Measurements from ENCODE around the gene OVCH2.
"Not testable (repeated sequence)": the region's sequence is repeated elsewhere in the genome, so short reads cannot be mapped to it uniquely, and the experiment has no call there.

- not testable (repeated sequence) for TF ChIP-seq CTCF (IDR thresholded peaks at IDR 0.05; ENCODE audit: low read depth, low read length, missing input control); REST (IDR thresholded peaks at IDR 0.05); FOXA1 (IDR thresholded peaks at IDR 0.05); TAF1 (conservative IDR thresholded peaks at IDR 0.05)
These were observed 42.7 kb downstream of the OVCH2 start for GRCh38 chr11:7663531-7663930.
